GM21447 (cell line): ENCODE results near the gene PRR5L.

Source experiments
- ATAC-seq: cut with Tn5 transposase; IDR thresholded peaks from one replicate; pipeline ENCODE4 v1.9.1; 2021; ENCODE audit not compliant: unreplicated experiment

Gene PRR5L

DNA sequence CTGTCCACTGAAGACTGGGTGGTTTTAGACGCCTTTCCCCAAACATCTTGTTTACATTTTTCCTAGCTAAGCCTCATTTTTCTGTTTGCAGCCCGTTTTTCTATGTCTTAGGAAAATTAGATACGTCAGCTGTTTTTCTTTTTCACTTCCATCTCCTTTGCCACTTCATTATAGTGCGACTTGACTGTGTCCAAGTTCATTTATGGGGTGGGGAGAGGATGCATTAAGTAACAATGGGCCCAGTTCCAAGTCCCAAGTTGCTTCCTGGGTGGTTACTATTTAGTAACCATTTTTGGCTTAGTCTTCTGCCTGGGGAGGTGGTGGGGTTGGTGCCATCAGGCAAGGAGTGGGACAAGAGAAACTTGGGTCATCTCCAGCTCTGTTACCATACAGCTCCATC is 131.0 kb downstream of the PRR5L start:
- no peak for ATAC-seq

GRCh38 chr11:36427876-36428275 is 131.8 kb downstream of the PRR5L start:
- no peak for ATAC-seq

GRCh38 chr11:36431429-36432092 is 135.5 kb downstream of the PRR5L start:
- no peak for ATAC-seq

- no peak for ATAC-seq
Observed at GRCh38 chr11:36432093-36432469, 136.0 kb downstream of the PRR5L start.

GRCh38 chr11:36432738-36433137 is 136.7 kb downstream of the PRR5L start:
- ATAC-seq: no peak

GRCh38 chr11:36436064-36436463 is 140.0 kb downstream of the PRR5L start:
- no peak for ATAC-seq

DNA sequence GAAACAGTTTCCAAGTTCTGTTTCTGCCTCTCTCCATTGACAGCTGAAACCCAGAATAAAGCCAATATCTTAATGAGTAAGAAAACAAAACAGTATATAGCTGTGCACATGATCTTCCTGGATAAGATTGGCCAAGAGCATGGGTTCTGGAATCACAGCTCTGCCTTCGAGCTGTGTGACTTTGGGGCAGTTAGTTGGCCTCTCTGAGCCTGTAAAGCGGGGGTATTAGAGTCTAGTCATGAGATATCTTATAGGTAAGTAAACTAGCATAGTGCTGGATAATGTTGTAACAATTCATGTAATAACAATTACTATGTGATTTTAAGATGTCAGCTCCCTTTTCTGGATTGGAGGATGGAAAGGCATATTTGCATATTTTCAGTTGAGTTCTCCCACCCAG is 140.5 kb downstream of the PRR5L start:
- no peak for ATAC-seq

- no peak for ATAC-seq
Observed at GRCh38 chr11:36437413-36437812, 141.3 kb downstream of the PRR5L start.

DNA sequence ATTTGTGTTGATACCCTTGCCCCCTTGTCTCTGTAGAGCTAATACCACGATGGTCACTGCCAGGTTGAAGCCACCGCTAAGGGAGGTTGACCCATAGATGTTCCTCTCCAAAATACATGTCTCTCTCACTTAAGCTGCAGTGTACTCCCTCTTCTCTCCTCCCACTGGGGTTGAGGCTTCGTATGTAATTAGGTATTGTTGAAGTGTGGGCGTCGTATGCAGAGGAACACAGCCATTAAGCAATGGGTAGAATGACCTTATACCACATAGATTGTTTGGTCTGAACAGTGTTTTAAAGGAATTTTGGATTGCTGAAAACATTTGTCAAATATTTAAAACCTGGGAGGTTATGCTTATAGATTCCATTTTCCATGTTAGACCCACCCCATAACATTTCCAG is 142.0 kb downstream of the PRR5L start:
- ATAC-seq: no peak

GRCh38 chr11:36441610-36442208 is 145.6 kb downstream of the PRR5L start:
- ATAC-seq: peak; percentile 97

DNA sequence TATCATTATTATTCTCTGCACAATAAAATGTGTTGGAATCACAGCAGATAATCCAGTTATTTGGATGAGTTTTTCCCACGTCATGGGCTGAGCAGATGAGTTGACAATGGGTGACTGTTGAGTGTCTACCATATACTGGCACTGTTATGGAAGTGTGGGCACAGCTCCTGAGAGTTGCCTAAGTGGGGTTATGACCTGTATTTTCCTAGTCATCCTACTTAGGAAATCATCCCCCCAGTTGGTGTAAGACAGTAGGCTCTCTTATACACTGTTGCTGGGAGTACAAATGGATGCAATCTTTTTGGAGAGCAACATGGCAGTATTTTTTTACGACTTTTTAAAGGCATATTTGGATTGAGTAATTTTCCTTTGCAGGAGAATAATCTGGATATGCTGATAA is 147.6 kb downstream of the PRR5L start:
- no peak for ATAC-seq

DNA sequence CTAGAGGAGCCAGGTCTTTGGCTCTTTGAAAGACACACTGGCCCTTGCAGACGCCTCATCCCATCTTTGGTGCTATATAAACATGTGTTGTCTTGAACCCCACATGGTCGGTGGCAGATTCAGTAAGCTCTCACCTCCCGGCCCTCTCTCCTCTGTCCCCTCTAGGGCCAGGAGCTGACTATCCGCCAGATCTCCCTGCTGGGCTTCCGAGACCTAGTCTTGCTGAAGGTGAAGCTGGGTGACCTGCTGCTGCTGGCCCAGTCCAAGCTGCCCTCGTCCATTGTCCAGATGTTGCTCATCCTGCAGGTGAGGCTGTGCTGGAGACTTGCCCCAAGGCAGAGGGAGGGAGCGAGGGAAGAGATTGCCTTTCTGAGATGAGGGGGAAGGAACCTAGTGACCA is 150.0 kb downstream of the PRR5L start:
- no peak for ATAC-seq

DNA sequence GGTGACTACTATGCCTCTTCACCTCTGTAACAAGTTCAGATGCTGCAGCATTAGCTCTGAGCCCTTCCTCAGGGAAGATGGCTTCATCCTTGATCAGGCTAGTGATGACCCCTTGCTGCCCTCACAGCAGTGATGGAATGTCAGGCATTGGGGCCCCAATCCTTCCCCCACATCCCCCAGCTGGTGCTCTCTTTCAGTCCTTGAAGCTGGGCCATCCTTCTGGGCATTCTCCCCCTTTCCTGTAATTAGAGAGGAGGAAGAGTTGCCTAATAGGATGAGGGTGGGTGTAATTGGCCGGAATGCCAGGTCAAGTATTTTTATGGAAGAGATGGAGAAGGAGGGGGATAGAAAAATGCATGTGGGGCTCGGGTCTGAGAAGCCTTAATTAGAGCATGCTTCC is 151.4 kb downstream of the PRR5L start:
- no peak for ATAC-seq

DNA sequence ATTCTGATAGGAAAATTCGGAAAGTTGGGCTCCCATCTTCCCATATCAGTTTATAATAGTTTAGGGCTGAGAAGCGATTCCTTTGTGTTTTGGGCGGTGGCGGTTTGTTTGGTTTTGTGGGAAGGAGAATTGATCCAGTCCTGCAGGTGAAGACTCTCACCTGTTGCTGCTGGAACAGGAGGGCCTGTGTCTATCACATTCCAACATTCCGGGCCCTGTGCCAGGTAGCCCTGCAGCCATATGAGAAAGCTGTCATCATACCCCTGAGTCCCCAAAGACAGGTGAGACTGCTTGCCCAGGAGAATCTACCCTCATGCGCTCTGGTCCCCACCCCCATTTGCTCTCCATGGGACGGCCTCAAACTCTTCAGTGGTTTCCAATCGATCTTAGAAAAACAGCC is 151.9 kb downstream of the PRR5L start:
- ATAC-seq: no peak

- no peak for ATAC-seq
Observed at GRCh38 chr11:36449561-36450096, 153.5 kb downstream of the PRR5L start.

- peak; percentile 77 for ATAC-seq
Observed at GRCh38 chr11:36450110-36450572, 154.1 kb downstream of the PRR5L start.

DNA sequence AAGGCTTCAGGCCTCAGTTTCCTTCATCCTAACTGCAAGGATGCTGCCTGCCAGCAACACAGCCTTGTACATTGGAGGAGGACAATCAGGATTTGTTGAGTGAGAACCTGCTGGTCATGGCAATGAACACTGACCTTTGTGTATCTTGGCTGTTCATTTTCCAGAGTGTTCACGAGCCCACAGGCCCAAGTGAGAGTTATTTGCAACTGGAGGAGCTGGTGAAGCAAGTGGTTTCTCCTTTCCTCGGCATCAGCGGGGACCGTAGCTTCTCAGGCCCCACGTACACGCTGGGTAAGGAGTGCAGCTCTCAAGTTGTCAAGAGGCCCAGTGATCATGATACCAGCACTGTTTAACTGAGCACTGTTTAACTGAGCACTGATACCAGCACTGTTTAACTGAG is 155.0 kb downstream of the PRR5L start:
- ATAC-seq: no peak

DNA sequence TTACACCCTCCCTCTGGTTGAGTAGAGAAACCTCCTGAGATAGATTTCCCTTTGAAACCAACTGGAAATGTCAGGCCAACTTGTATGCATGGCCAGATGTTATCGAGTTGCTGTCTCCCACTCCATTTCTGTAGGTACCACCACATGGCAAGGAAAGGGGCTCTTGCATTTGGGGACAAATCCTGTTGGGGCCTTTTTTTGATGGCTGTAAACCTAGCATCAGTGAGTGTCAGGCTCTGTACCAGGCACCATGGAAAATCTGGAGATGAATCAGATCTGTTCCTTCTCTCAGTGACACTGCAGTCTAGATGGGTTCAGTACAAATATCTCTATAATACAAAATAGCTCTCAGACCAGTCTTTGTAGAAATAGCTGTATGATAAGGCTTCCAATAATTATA is 155.6 kb downstream of the PRR5L start:
- no peak for ATAC-seq

DNA sequence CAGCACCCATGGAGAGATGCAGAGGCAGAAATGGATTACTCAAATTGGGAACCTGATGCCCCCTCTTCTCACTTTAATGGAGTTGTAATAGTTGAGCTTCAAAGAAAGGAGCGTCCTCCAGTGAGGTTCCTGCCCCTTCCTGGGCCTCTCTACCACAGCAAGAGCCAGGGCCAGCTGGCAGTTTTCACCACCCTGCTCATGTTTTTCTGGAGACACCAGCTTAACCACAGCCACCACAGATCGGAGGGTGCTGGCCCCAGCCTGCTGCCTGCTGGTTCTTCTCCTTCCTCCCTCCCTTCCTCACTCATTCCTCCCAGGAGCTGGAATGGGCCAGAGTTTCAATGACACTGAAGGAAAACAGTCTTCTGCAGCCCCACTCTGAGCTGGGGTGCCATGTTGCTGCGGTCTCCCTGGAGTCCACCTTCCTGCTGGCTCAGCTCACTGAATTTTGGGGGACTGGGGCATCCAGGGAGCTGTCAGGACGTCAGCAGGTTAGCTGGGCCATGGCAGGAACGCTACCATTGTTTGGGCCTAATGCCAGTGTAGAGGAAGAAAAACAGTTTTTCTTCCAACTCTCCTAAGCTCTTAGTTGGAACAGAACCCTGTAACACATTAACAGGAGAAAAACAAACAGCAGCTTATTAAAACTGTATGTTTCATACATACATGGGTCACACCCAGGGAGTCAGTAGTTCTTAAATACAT is 156.3 kb downstream of the PRR5L start:
- no peak for ATAC-seq

DNA sequence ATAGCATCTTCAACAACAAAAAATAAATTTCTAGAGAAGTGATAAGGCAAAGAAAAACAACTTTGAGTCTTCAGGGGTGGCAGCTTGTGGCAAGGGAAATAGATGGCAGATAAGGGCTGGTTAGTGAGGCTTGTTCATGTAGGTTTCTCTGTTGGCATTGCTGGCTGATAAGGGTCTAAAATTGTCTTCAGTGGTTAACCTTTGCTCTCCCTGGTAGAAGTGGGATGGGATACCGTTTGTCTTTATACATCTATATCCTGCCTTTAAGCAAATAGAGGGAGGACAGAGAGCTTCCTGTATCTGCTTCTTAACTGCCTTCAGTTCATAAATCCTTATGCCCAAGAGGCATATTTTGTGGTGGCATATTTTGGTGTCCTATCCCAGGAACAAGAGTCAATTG is 156.9 kb downstream of the PRR5L start:
- ATAC-seq: no peak

DNA sequence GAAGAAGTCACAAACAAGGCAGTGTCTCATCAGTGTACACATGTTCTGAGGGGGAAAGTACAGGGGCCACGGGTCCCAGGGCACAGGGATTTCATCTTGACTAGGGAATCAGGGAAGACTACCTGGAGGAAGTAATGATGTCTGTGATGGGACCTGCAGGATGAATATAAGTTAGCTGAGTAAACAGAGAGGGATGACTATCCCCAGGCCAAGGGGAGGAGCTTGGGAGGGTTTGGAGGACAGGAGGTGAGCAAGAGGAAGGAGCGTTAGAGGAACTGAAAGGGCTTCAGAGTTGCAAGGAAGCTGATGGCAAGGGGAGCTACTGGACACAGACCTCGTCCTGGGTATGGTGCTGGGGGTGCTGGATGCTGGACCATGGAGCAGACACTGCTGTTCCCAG is 157.6 kb downstream of the PRR5L start:
- no peak for ATAC-seq

DNA sequence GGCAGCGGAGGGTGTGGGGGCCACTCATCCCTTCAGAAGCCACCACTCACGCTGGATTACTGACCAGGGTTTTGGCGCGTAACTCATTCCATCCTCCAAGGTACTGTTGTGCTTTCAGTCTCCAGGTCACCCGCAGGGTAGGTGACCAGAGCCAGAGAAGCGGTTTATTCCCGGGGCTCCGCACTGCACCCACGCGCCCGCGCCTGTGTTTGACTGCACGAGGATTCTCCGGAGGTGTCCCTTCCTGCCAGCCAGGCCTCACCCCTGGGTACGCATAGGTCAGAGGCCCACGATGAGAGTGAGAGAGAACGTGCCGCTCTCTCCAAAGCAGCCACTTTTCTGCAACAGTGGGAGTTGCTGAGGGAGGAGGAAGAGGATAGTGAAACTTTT is 158.5 kb downstream of the PRR5L start:
- ATAC-seq: no peak
